A549 (cell line): ENCODE data around the gene ARR3. TPM values are rescaled to one million over a fixed set of nuclear protein-coding genes. Genes with fewer than 3 reads are reported as not detected.

Source experiments
- ATAC-seq, 2 experiments: fragments of 200-7000 bp in 1 of 2; fragments of >200 bp in 1 of 2; cut with Nextera tagmentation in 1 of 2; cut with Tn5 transposase in 1 of 2; 3 replicates each; pipeline versions ENCODE4 v1.8.0 to v1.9.1; 2018 to 2020; ENCODE audit warnings: mild to moderate bottlenecking in 1 of 2, moderate library complexity in 1 of 2
- CTCF ChIA-PET: fragments of 300-600 bp; sonication (Branson Sonifier 250); formaldehyde crosslinking; extraction: SDS; loops from one replicate; lab custom pipeline; 2021; ENCODE audit warnings: antibody characterized with exemption, inconsistent platforms; lab: Yijun Ruan, JAX
- POLR2A ChIA-PET: fragments of 350-600 bp; formaldehyde crosslinking; extraction: SDS; loops from one replicate; lab custom pipeline; 2021; ENCODE audit warnings: antibody characterized with exemption, inconsistent platforms; lab: Yijun Ruan, JAX
- DNase-seq, 2 experiments: peaks; one replicate each; pipeline versions ENCODE4 v3.0.0 to v3.0.0-alpha.2; 2011 to 2016; ENCODE audit warnings: low read depth in 1 of 2, low spot score in 1 of 2
- FAIRE-seq: peaks from 2 replicates; lab custom pipeline; 2011; peaks lifted over from hg19 to GRCh38; lab: Jason Lieb, UNC
- H3K27ac ChIP-seq, 2 experiments: fragments of >200 bp; sonication (Bioruptor Twin); formaldehyde crosslinking; 3 replicates each; pipeline ENCODE4 v1.5.1; 2016 to 2017
- H3K4me1 ChIP-seq: fragments of >200 bp; sonication (Bioruptor Twin); formaldehyde crosslinking; 3 replicates; pipeline ENCODE4 v1.6.1; 2016
- H3K4me2 ChIP-seq: fragments of >200 bp; sonication (Bioruptor Twin); formaldehyde crosslinking; 3 replicates; pipeline ENCODE4 v1.6.1; 2016
- H3K4me3 ChIP-seq: fragments of >200 bp; sonication (Bioruptor Twin); formaldehyde crosslinking; 3 replicates; pipeline ENCODE4 v1.5.1; 2016
- H3K9me3 ChIP-seq: fragments of >200 bp; sonication (Bioruptor Twin); formaldehyde crosslinking; 3 replicates; pipeline ENCODE4 v1.6.1; 2016
- BHLHE40 ChIP-seq: IDR thresholded peaks from 2 replicates; pipeline ENCODE4 v1.6.1; 2012; ENCODE audit warnings: low read depth, low read length, inconsistent platforms
- CBX8 ChIP-seq: fragments of 200-600 bp; sonication (generic); IDR thresholded peaks from 2 replicates; pipeline ENCODE4 v1.6.1; 2016
- CEBPB ChIP-seq, 2 experiments: fragments of >200 bp in 1 of 2; sonication (Bioruptor Twin) in 1 of 2; formaldehyde crosslinking in 1 of 2; IDR thresholded peaks; 2 replicates each; pipeline ENCODE4 v1.6.1; 2012 to 2016
- CHD4 ChIP-seq: fragments of 200-600 bp; sonication (generic); IDR thresholded peaks from 2 replicates; pipeline ENCODE4 v1.6.1; 2016; ENCODE audit warnings: antibody characterized with exemption, mild to moderate bottlenecking, borderline replicate concordance
- EHMT2 ChIP-seq: fragments of 200-600 bp; sonication (generic); IDR thresholded peaks from 2 replicates; pipeline ENCODE4 v1.6.1; 2016; ENCODE audit warnings: antibody characterized with exemption, low read depth, mild to moderate bottlenecking, moderate library complexity
- EP300 ChIP-seq, 2 experiments: fragments of >200 bp; sonication (Bioruptor Twin); formaldehyde crosslinking; IDR thresholded peaks; 2 replicates in 1 of 2; 3 replicates in 1 of 2; pipeline ENCODE4 v1.6.1; 2016 to 2017
- FOSB ChIP-seq: fragments of 250-450 bp; sonication (Bioruptor Pico); IDR thresholded peaks from 2 replicates; pipeline ENCODE4 v1.5.0; 2020; ENCODE audit warnings: mild to moderate bottlenecking, moderate library complexity
- HEYL ChIP-seq: fragments of 250-450 bp; sonication (Bioruptor Pico); IDR thresholded peaks from 2 replicates; pipeline ENCODE4 v1.8.0; 2021; ENCODE audit warnings: mild to moderate bottlenecking, moderate library complexity
- HOXB13 ChIP-seq: fragments of 250-450 bp; sonication (Bioruptor Pico); IDR thresholded peaks from 2 replicates; pipeline ENCODE4 v1.5.0; 2020; ENCODE audit warnings: low read depth, mild to moderate bottlenecking, moderate library complexity
- JUN ChIP-seq, 2 experiments: fragments of >200 bp; sonication (Bioruptor Twin); formaldehyde crosslinking; IDR thresholded peaks; 2 replicates in 1 of 2; 3 replicates in 1 of 2; pipeline ENCODE4 v1.6.1; 2016 to 2017
- JUNB ChIP-seq: fragments of >200 bp; sonication (Bioruptor Twin); formaldehyde crosslinking; IDR thresholded peaks from 2 replicates; pipeline ENCODE4 v1.6.1; 2016
- KDM5A ChIP-seq: fragments of 200-600 bp; sonication (generic); IDR thresholded peaks from 2 replicates; pipeline ENCODE4 v1.6.1; 2016; ENCODE audit warnings: antibody characterized with exemption, mild to moderate bottlenecking
- MAX ChIP-seq: IDR thresholded peaks from 2 replicates; pipeline ENCODE4 v1.6.1; 2012
- MAZ ChIP-seq: fragments of 150-350 bp; IDR thresholded peaks from 2 replicates; pipeline ENCODE4 v1.6.1; 2014; ENCODE audit warnings: antibody characterized with exemption, low read depth, low read length, borderline replicate concordance
- NFE2L2 ChIP-seq: fragments of 150-350 bp; conservative IDR thresholded peaks from 2 replicates; pipeline ENCODE4 v1.6.1; 2014; ENCODE audit warnings: low read length
- PHF8 ChIP-seq: fragments of 200-600 bp; sonication (generic); IDR thresholded peaks from 2 replicates; pipeline ENCODE4 v1.6.1; 2016; ENCODE audit warnings: low read depth, mild to moderate bottlenecking, antibody characterized with exemption, moderate library complexity, borderline replicate concordance
- RARB ChIP-seq: fragments of 250-450 bp; sonication (Bioruptor Pico); IDR thresholded peaks from 2 replicates; pipeline ENCODE4 v1.8.0; 2021; ENCODE audit warnings: mild to moderate bottlenecking, moderate library complexity
- RCOR1 ChIP-seq: fragments of 150-350 bp; IDR thresholded peaks from 2 replicates; pipeline ENCODE4 v1.6.1; 2014; ENCODE audit warnings: antibody characterized with exemption, low read length, low read depth
- USF2 ChIP-seq: fragments of 450-650 bp; IDR thresholded peaks from 2 replicates; pipeline ENCODE4 v1.6.1; 2014; ENCODE audit warnings: antibody characterized with exemption
- ZFP36 ChIP-seq: fragments of 450-650 bp; IDR thresholded peaks from 2 replicates; pipeline ENCODE4 v1.6.1; 2014; ENCODE audit warnings: borderline replicate concordance; ENCODE audit not compliant: partially characterized antibody
- ZSCAN20 ChIP-seq: fragments of 250-450 bp; sonication (Bioruptor Pico); IDR thresholded peaks from 2 replicates; pipeline ENCODE4 v1.8.0; 2022; ENCODE audit warnings: mild to moderate bottlenecking, moderate library complexity
- WGBS: methylation state at CpG from one replicate; pipeline ENCODE4 v1.1.6; 2017; ENCODE audit errors: missing lambda C conversion rate; 5-methylcytosine and 5-hydroxymethylcytosine counted together
- polyA plus RNA-seq, 4 experiments: library from polyadenylated mRNA; depleted of rRNA in 3 of 4; stranded (reverse); fragments of >200 nt; fragmentation: RNase III in 1 of 4; extraction: RNeasy Plus Mini Kit Qiagen cat#74134 plus additional on column Dnase treatment in 1 of 4; gene quantifications; 2 replicates in 3 of 4; 3 replicates in 1 of 4; pipeline ENCODE4 v1.2.3, GENCODE V29; 2011 to 2017
- TF ChIP-seq, protein P1 (sequence below): fragments of >200 bp; sonication (Bioruptor Twin); formaldehyde crosslinking; IDR thresholded peaks from 3 replicates; pipeline ENCODE4 v1.6.1; 2016

Gene ARR3
- polyA plus RNA-seq, 2 of the 4 experiments (the other 2 are of a cell fraction), result not detected

GRCh38 chrX:70252491-70252890 lies 15.6 kb upstream of the ARR3 start (continued):
- TF ChIP-seq ZSCAN20 (CRISPR knock-in tag), result no peak
- TF ChIP-seq RARB, result no peak
- TF ChIP-seq MAZ, result no peak
- TF ChIP-seq, all 56 proteins: peak for 0

DNA sequence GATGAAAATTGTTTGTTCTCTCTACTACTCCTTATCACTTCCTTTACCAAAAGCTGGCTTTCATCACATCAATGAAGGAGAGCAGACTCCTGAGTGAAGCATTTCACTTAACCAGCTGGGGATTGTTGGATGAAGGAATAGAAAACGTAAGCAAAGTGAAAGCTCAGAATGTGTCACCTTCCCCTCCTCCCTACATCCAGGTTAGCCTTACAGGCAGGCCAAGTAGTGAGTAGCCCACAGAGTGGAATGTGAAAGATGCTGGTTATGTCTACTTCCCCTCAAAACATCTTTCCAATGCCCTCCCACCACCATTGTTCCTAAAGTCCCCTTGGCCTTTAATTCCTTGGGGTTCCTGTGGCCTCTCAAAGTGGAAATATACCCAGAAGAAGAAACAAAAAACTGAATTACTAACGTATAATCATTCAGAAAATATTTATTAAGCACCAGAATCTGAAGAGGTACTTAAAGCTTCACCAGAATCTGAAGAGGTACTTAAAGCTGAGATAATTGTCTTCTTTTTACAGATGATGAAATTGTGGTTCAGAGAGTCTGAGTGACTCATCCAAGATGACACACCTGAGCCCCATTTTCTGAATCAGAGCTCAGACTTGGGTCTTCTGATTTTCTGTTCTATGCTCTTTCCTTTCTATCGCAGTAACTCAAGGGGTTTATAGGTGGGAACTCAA lies 14.6 kb upstream of the ARR3 start:
- no peak overlapping the region for H3K27ac ChIP-seq
- ATAC-seq, result no peak
- WGBS, result 52% methylated on average over 3 of the region's 3 CpGs
- H3K4me2 ChIP-seq, result no peak overlapping the region
- no peak for TF ChIP-seq FOSB (CRISPR knock-in tag)
- TF ChIP-seq HOXB13 (CRISPR knock-in tag), result no peak
- TF ChIP-seq CHD4, result no peak
- no peak for TF ChIP-seq RCOR1
- no peak for TF ChIP-seq JUNB
- TF ChIP-seq KDM5A, result no peak
- TF ChIP-seq MAX, result no peak
- no peak for TF ChIP-seq EP300 (IDR thresholded peaks at IDR 0.05)
- TF ChIP-seq CEBPB (IDR thresholded peaks at IDR 0.05), result no peak
- TF ChIP-seq JUN (IDR thresholded peaks at IDR 0.05), result no peak
- TF ChIP-seq ZSCAN20 (CRISPR knock-in tag), result no peak
- TF ChIP-seq, all 56 proteins: peak for 0
- POLR2A ChIA-PET, result interaction anchor here (1.3 kb wide), 1 partner anchor 120 kb away, joined by 4 read pairs; the partner anchor contains the start of gene IGBP1
- CTCF ChIA-PET, result interaction anchor here (0.6 to 0.7 kb wide), 2 partner anchors 157 to 299 kb away, joined by 3 read pairs; no protein-coding TSS in a partner anchor
- no peaks in the 10 kb centered on the region for H3K9me3 ChIP-seq
- H3K4me1 ChIP-seq, result peaks cover 5% of the 10 kb centered on the region; the same call in 1 of the 3 replicates
- no peak for FAIRE-seq
- no peak for DNase-seq
- no peak overlapping the region for H3K4me3 ChIP-seq

DNA sequence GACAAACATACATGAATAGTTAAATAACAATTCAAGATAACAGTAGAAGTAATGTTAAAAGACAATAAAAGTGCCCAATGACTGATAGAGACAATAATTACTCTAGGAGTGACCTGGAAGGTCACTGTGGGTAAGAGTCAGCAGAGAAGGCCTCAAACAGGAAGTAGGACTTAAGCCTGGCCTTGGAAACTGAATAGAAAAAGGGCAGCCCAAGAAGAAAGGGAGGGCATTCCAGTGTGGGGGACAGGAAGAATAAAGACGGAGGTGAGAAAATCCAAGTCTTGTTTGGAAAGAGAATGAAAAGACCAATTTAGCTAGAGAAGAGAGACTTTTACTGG lies 14.1 kb upstream of the ARR3 start:
- ChIA-PET CTCF (interaction anchor here (0.7 kb wide), 1 partner anchor 157 kb away, joined by 3 read pairs; no protein-coding TSS in a partner anchor), POLR2A (interaction anchor here (1.3 kb wide), 1 partner anchor 121 kb away, joined by 4 read pairs; the partner anchor contains the start of gene IGBP1)
- Histone ChIP-seq H3K4me2 (no peak overlapping the region), H3K4me3 (no peak overlapping the region), H3K27ac (no peak overlapping the region), H3K4me1 (peaks cover 5% of the 10 kb centered on the region; the same call in 1 of the 3 replicates), H3K9me3 (no peaks in the 10 kb centered on the region)
- no peak for DNase-seq
- ATAC-seq, result no peak
- no peak for TF ChIP-seq MAZ
- FAIRE-seq, result no peak
- 94% methylated on average over 1 of the region's 1 CpG for WGBS

- H3K27ac ChIP-seq, result no peak overlapping the region
- no peak for TF ChIP-seq PHF8
- no peak for TF ChIP-seq CHD4
- TF ChIP-seq NFE2L2, result no peak
- TF ChIP-seq, protein P1, sequence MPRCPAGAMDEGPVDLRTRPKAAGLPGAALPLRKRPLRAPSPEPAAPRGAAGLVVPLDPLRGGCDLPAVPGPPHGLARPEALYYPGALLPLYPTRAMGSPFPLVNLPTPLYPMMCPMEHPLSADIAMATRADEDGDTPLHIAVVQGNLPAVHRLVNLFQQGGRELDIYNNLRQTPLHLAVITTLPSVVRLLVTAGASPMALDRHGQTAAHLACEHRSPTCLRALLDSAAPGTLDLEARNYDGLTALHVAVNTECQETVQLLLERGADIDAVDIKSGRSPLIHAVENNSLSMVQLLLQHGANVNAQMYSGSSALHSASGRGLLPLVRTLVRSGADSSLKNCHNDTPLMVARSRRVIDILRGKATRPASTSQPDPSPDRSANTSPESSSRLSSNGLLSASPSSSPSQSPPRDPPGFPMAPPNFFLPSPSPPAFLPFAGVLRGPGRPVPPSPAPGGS, result no peak
- TF ChIP-seq HEYL (CRISPR knock-in tag), result no peak
- TF ChIP-seq ZFP36, result no peak
- TF ChIP-seq MAX, result no peak
- no peak for TF ChIP-seq KDM5A
- TF ChIP-seq CBX8, result no peak
- TF ChIP-seq BHLHE40, result no peak
- no peak for TF ChIP-seq EHMT2
- TF ChIP-seq USF2, result no peak
- no peaks in the 10 kb centered on the region for H3K9me3 ChIP-seq
- CTCF ChIA-PET, result no interaction called here
- H3K4me2 ChIP-seq, result no peak overlapping the region
- WGBS, result 70% methylated on average over 3 of the region's 3 CpGs
- DNase-seq, result no peak
- peaks cover 5% of the 10 kb centered on the region; the same call in 1 of the 3 replicates for H3K4me1 ChIP-seq
- H3K4me3 ChIP-seq, result no peak overlapping the region
- POLR2A ChIA-PET, result no interaction called here
- FAIRE-seq, result no peak
- ATAC-seq, result no peak
These were observed 13.2 kb upstream of the ARR3 start for GRCh38 chrX:70254909-70255308.
